Hindlimb muscle (tissue), 1 donor: Measurements from ENCODE around the gene NEDD4L. TPM values are rescaled to one million over a fixed set of nuclear protein-coding genes. Genes with fewer than 3 reads are reported as not detected.

ENCODE experiments used
- DNase-seq: peaks from one replicate; pipeline ENCODE4 v3.0.0-alpha.2; 2013
- polyA plus RNA-seq: library from polyadenylated mRNA; unstranded; fragments of 120-200 nt; gene quantifications from one replicate; pipeline ENCODE4 v1.2.1, GENCODE V29; 2013; ENCODE audit not compliant: insufficient read length

The NEDD4L gene
- polyA plus RNA-seq, 1 donor, result 45.4 TPM

DNA sequence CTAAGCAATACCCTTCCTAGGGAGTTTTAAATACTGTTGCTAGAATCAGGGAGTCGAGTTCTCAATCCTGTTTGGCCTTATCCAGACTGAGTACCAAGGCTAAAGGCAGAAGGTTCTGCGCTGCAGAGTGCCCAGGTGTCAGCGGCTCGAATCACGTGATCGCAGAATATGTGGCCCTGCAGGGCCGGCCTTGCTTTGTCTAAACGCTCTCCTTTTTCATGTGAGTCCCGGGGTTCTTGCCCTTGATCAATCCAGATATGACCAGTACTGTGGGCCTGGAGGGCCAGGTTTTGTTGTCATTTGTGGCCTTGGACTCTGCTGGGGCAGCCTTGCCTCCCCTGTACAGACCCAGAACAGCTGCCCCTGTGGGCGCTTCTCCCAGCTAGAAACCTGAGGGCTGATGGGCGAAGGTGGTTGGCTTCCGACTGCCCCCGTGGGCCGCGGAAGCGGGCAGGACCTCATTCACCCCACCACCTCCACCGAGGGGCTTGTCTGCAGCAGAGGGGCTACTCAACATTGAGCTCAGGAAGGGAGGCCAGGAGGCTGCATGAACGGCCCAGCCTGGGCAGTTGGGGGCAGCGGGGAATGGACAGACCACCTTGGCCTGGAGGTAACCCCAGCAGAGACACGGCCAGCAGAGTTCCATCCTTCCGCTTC, 359.9 kb downstream of the NEDD4L start:
- DNase-seq, result no peak

DNA sequence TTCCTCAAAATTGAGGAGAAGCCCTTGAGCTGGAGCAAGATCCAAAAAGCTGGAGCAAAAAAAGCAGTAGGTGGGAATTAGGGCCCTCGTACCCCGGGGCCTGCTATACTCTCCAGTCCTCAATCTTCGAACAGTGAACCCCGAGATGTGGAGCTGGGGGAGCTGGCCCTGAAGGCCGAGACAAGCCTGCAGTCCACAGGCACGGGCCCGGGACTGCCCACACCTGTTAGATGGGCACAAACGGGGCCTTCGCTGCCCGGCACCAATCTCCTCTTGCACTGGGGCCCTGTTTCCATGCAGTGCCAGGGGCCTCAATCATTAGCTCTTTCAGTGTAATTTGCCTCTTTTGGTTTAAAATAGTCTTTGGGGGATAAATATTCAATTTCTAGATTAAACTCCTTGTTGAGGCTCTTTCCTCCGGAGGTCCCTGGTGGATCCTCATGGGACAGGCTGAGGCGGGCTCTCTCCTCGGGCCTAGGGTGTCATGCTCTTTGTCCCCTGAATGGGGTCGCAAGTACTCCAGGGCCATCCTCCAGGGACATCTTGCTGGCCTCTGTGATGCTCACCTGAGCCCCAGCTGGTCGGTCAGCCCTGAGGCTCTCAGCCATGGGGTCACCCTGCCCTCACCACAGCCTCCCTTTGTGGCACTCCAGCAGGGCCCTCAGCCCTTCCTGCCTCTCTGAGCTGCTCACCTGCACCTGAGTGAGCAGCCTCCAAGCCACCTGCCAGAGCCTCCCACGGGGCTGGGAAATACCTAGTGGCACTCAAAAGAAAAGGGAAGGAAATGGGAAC, 361.3 kb downstream of the NEDD4L start:
- DNase-seq, result no peak

DNA sequence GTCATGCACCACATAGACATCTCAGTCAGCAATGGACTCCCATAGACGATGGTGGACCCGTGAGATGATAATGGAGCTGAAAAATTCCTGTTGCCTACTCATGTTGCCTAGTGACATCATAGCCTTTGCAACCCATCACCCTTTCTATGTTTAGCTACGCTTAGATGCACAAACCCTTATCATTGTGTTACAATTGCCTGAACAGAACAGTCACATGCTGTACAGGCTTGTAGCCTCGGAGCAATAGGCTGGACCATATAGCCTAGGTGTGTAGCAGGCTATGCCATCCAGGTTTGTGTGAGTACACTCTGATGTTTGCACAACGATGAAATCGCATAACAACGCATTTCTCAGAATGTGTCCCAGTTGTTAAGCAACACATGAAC, 363.2 kb downstream of the NEDD4L start:
- no peak for DNase-seq

DNA sequence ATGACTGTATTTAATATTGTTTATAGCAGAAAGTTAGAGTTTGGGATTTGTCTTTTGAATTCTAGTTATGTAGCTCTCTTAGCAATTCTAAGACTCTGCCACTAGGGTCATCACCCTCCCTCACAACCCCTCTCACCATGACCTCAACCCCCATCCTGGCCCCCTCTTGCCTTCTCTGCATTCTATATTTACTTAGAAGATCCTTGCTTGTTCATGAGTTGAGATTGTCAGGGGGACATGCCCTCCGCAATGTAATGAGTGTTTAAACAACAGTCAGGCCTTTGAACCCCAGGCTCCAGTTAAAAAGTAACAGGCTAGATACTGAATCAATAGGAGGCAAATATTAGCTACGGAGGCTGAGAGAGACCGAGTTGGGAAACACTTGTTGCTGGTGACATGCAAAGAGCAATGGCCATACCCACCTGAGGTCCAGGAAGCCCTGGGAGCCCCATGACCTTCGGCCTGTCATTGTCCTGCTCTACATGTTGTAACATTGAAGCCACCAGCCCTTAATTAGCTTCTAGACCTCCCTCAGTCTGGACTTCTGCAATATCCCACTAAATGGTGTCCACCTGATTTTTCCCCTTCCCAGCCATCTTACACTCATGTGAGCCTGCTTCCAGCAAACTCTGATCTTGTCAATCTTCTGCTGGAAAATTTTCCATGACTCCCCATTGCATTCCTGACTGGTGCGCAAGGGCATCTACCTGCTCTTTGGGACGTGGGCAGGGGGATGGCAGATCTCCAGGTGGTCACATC, 363.8 kb downstream of the NEDD4L start:
- DNase-seq, result no peak

DNA sequence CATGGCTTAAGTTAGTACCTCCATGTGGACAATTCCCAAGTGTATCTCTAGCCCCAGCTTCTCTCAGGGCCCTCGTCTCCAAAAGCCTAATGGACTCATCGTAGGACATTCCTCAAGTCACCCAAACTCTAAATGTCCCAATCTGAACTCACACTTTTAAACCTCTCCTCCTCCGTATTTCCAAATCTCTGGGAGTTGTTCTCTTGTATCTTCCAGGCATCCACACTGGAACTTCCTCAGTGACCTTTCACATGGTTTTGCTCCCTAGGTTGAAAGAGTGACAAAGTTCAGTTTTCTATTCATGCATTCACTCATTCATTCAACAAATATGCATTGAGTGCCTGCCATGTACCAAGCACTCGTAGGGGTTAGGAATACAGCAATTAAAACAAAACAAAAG, 364.6 kb downstream of the NEDD4L start:
- DNase-seq, result no peak

DNA sequence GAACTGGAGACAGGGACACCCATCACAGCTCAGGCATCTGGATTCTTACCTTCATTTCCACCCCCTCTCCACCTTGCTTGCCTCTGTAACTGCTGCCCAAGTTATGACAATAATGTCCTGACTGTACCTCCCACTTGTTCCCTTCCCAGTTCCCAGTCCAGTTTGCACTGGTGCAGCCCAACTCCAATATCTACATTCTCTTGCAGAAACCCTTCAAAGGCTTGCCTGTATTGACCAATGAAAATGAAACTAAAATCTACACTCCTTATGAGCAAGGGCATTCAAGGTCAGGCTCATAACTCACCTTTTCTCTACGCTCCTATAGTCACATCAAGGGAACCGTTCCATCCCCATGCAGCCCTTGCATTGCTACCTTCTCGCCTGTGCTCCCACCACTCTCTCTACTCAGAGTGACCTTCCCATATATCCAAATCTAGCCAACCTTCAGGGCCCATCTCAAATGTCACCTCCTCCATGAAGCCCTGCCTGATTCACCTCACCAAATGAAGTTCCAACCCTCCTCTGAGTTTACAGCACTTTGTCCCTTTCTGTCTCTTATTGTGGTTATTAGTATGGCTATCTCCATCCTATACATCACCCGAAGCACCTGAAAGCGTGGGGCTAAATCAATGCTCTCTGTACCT, 365.9 kb downstream of the NEDD4L start:
- DNase-seq, result no peak

DNA sequence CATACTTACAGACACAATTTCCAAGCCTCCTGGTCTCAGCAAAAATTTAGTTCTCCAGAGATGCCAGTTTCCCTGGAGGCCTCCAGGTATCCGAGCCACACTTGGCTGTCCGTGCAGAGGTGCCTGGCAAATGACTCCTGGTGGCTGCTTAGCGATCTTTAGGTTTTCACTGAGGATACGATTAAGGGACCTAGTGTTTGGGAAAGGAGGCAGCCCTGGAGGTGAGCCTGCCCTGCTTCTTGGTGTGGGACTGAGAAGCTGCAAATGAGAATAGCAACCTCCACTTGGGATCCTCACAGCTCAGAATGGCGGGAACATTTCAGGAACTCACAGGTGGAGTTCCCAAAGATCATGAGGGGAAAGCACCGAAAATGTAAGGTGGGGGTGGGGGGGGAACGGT, 367.3 kb downstream of the NEDD4L start:
- DNase-seq, result no peak

DNA sequence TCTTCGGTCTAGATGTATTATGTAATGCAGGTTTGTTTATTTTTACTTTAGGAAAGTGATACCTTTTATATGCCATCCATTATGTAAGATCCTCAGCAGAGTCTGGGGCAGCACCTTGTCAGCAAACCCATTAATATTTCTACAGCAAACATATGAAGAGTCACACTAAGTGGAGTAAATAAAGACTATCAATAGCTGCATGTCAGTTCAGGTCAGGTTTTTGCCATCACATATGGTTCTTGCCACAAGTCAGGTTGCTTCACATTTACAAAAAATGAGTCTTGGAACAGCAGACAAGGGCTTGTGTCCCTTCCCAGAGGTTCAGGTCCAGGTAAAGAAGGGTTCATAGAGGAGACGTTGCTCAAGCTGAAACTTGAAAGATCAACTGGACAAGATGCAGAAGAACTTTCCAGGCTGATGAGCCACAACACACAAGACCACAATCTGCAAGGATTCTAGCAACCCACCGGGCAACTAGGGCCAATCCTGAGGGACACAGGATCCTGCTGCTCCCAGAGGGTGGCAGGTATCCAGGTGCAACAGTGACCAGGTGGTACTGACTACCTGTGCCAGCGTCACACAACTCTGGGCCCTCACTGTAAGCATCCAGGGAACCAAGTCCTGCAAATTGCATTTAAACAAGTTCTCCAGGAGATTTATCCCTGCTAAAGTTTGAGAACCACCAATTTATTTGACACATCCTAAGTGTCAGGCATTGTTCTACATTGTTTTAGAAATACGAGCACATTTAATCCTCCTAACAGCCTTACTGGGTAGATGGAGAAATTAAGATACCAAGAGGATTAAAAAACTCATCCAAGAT, 369.0 kb downstream of the NEDD4L start:
- DNase-seq, result no peak

DNA sequence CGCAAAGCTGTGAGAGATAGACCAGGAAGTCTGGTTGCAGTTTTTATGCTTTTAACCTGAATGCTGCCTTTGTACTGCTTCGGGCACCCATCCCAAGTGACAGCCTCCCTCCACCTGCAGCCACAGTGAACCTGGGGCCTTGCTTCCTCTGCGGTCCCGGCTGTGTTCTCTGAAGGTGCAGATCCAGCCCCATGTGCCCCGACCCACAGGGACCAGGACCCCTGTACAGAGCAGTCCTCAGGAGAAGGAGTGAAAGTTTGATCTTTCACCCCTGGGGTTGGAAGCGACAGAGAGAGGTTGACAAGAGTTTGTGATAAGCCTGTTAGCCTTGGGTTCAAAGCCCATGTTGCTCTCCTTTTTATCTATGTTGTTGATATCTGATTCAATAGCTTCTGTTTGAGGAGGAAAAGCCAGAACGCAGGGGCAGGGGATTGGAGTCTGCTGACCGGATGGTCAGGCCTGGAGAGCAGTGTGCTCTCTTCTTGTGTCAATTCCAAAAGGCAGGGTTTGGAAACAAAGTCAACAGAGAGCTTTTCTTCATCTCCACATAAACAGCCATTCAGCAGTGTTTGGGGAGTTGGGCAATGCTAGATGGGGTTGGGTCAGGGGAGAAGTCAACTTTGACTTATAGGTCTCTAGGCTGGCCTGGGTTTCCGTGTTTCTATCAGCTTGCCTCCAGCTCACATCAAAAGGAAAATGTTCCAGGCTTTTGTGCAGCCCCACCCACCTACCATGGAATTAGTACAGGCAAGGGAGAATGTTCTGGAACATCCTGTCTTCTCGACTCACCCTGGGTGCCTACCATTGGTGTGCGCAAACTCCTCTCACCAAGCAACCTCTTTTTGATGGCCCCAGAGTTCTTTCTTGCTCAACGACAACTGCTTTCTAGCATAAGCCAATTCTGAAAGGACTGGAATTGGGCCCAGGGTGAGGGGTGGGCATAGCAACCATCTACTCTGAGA, 369.9 kb downstream of the NEDD4L start:
- no peak for DNase-seq

DNA sequence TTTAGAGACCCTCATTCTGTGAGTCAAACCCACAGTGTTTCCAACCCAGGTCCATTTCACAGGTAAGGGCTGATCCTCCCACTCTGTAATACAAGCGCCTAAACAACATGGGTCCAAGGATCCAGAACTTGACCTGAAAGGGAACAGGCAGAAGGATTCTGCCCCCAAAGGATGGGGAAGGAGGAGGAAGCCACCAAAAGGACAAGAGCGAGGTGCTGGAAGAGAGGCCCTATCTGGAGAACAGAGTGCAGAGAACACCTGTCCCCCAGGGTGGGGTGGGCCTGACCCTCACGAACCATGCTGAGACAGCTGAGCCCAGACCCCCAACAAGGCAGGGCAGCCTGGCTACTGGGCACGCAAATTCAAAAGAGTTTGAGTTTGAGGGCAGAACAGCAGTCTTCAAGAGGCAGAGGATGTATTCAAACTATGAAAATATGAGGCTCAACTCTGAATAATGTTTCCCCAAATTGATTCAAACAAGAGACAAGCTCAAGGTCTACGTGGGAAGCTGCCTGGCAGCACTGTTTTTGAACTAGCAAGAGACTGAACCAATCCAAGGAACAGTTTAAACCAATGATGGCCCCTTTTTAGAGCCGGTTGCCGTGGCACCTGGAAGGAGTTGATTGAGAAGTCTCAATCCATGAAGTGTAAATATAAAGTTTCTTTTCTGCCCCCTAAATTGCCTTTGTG, 372.1 kb downstream of the NEDD4L start:
- DNase-seq, result no peak

DNA sequence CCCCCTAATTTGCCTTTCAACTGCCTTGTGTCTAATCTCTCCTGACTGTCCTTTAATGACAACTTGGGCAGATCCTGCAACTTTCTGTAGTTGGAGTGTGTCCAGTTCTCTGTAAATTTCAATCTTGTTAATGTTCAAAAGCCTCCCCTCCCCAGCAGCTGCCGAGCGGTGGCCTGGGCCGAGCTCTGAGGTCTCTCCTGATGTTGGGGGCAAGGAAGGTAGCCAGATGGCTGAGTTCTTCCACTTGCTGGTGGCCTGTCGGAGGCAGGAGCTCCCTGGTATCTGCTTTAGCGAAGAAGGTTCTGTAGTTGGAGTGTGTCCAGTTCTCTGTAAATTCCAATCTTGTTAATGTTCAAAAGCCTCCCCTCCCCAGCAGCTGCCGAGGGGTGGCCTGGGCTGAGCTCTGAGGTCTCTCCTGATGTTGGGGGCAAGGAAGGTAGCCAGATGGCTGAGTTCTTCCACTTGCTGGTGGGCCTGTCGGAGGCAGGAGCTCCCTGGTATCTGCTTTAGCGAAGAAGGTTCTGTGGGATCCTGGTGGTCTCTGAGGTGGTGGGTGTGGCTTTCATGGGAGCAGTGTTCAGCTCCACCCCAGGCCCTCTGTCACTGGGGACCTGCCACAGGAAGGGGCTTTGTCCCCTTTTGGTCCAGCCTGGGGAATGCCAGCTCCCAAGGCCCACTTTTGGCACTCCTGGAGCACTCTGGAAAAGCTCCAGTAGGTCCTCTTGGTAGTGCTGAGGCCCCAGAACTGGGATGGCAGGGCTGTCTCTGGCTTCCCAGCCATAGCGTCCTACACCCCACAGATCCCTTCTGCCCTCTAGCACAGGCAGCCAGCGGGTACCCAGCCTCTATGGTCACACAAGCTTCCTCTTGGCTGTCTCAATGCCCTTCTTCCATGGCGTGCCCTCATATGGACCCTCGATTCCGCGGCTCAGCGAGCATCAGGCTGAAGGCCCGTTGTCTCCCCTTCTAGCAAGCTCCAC, 373.0 kb downstream of the NEDD4L start:
- DNase-seq, result no peak

DNA sequence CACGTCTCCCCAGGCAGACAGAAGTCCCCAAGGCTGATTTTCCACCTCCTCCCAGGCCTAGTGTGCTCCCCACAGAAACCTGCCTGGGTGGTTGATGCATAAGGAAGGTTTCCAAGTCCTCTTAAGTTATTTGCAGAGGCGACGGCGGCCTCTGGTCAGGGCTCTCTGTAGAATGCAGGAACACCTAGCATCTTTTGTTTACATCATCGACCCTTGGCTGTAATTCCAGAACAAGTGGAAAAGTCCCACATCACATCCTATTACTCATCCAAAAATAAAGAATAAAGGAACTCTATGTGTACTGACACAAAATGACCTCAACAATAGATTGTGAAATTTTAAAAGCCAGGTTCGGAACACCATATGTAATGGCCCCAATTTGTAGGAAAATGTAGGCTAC, 373.7 kb downstream of the NEDD4L start:
- no peak for DNase-seq

DNA sequence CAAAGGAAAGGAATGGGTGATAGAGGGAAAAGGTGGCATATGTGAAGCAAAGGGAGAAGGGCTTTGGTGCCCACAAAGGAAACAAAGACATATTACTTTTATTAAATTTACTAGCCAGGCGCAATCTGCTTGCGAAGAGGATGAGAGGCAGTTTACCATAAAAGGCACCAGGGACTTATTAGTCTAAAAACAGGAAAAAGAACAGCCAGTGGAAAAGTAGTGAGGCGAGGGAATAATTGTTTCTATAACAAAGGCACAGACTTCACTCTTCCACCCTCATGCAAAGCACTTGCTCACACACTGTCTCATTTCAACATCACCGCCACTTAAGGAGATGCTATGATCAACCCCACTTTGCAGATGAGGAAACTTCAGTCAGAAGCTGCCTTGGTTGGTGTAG, 374.3 kb downstream of the NEDD4L start:
- no peak for DNase-seq

DNA sequence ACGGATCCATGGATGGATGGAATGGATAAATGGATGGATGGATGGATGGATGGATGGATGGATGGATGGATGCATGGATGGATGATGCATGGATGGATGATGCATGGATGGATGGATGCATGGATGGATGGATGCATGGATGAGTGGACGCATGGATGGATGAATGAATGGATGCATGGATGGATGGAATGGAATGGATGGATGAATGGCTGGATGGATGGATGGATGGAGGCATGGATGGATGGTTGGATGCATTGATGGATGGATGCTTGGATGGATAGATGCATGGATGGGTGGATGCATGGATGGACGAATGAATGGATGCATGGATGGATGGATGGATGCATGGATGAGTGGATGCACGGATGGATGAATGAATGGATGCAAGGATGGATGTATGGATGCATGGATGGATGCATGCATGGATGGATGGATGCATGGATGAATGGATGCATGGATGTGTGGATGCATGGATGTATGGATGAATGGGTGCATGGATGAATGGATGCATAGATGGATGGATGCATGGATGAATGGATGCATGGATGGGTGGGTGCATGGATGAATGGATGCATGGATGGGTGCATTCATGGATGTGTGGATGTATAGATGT, 375.7 kb downstream of the NEDD4L start:
- no peak for DNase-seq

DNA sequence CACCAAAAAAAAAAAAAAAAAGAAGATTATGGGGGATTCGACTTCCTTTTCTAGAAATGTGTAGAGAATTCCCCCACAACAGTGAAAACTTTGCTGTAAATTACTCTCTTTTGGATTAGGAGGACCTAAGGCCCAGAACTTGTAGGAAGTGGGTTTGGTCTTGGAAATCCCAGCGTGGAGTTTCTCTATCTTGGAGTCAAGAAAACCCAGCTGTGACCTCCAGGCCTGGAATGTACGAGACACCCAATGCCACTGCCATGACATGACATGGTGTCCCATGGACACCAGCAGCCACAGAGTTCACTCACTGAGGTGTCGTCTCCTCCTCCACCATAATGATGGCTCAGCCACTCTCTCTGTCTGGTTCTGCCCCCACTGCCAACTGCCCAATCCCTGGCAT, 382.6 kb downstream of the NEDD4L start:
- no peak for DNase-seq

DNA sequence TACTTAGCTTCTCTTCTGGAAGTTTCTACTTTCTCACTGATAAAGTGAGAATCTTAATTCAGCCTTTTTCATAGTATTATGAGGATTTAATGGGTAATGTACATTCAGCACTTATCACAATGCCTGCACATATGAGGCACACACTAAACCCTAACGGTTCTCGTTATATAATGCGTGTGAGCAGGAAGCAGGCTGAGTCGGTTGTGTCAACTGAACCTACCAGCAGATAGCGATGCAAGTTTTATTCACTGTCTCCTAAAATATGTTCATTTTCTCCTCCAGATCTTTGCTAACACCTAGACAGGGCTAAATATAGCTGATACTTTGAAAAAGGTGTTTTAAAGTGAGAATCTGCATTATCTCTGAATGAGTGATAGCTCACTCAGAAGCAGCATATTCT, 383.3 kb downstream of the NEDD4L start:
- DNase-seq, result no peak

DNA sequence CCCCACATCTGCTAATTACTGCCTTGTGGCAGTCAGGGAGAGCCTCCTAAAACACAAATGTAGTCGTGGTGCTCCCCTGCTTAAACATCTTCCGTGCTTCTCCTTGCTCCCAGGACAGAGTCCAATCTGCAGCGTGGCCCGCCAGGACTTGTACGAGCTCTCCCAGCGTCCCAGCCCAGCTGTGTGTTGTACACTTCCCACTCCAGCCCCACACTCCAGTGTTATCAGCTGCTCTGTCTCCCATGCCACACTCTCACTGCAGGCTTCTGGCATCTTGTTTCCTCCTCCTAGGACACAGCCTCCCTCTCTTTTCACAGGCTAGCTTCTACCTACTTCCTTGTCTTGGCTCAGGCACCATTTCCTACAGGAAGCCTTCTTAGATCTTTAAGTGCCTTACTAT, 385.4 kb downstream of the NEDD4L start:
- DNase-seq, result no peak

DNA sequence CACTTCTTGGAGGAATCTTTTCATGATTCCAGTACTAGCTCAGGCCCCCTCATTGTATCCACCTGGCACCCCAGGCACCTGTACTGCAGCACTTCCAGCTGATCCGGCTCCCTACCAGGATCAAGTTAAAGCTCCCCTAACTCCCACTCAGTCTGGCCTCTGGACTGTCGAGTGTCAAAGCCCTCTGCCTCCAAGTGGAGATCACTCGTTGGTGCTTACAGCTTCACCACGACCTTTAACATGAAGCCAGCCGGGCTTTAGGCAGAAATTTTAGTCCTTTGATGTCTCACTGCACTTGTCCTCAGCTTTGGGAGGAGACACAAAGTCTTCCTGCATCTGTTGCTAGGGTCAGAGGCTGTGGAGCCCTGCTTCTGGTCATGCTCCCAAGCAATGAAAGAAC, 387.2 kb downstream of the NEDD4L start:
- no peak for DNase-seq
